HG02885 (cell line): ENCODE data around the gene CAV3.

ENCODE experiments used
- ATAC-seq: cut with Tn5 transposase; IDR thresholded peaks from one replicate; pipeline ENCODE4 v1.9.1; 2021; ENCODE audit warnings: mild to moderate bottlenecking; ENCODE audit not compliant: unreplicated experiment, poor library complexity

The CAV3 gene

GRCh38 chr3:8759038-8759707 lies 25.6 kb downstream of the CAV3 start:
- no peak for ATAC-seq

GRCh38 chr3:8760091-8760490 lies 26.5 kb downstream of the CAV3 start:
- no peak for ATAC-seq

GRCh38 chr3:8760506-8760905 lies 26.9 kb downstream of the CAV3 start:
- no peak for ATAC-seq

- no peak for ATAC-seq
Measured at GRCh38 chr3:8761866-8762265, 28.3 kb downstream of the CAV3 start.

- ATAC-seq, result no peak
Measured at GRCh38 chr3:8762607-8763377, 29.2 kb downstream of the CAV3 start.

- no peak for ATAC-seq
Measured at GRCh38 chr3:8764528-8764927, 30.9 kb downstream of the CAV3 start.

GRCh38 chr3:8765528-8765927 lies 31.9 kb downstream of the CAV3 start:
- no peak for ATAC-seq

GRCh38 chr3:8766148-8766547 lies 32.5 kb downstream of the CAV3 start:
- ATAC-seq, result no peak

- no peak for ATAC-seq
Measured at GRCh38 chr3:8767256-8767666, 33.7 kb downstream of the CAV3 start.

GRCh38 chr3:8767667-8768363 lies 34.2 kb downstream of the CAV3 start:
- ATAC-seq, result peak; percentile 53

- ATAC-seq, result peak; percentile 18
Measured at GRCh38 chr3:8768364-8769087, 34.9 kb downstream of the CAV3 start.

- ATAC-seq, result peak; percentile 79
Measured at GRCh38 chr3:8769088-8769822, 35.7 kb downstream of the CAV3 start, which contains the start of gene OXTR. OXTR (minus strand) TSS chr3:8769613; CDS start chr3:8768187, 1,426 bp downstream.

GRCh38 chr3:8773941-8774542 lies 40.4 kb downstream of the CAV3 start:
- ATAC-seq, result no peak

- ATAC-seq, result no peak
Measured at GRCh38 chr3:8775181-8775580, 41.6 kb downstream of the CAV3 start.

GRCh38 chr3:8775602-8776001 lies 42.0 kb downstream of the CAV3 start:
- ATAC-seq, result no peak

- no peak for ATAC-seq
Measured at GRCh38 chr3:8776406-8776805, 42.8 kb downstream of the CAV3 start.

- peak; percentile 76 for ATAC-seq
Measured at GRCh38 chr3:8777201-8777977, 43.8 kb downstream of the CAV3 start.

- ATAC-seq, result no peak
Measured at GRCh38 chr3:8777978-8778267, 44.3 kb downstream of the CAV3 start.

- ATAC-seq, result no peak
Measured at GRCh38 chr3:8778475-8778874, 44.9 kb downstream of the CAV3 start.
